ENCODE data around the gene POT1.

The POT1 gene

GRCh38 chr7:124836173-124836572 lies 93.5 kb downstream of the POT1 start:
- Histone ChIP-seq H3K27ac (ENCODE audit: low read depth, low read length) (no peak overlapping the region), H3K9ac (ENCODE audit: low read length) (no peak overlapping the region), H3K4me1 (ENCODE audit: control insufficient read depth, insufficient read depth, low read length) (no peaks in the 10 kb centered on the region), H3K4me3 (ENCODE audit: low read length) (no peak overlapping the region), H3K36me3 (ENCODE audit: control insufficient read depth, insufficient read depth, low read length) (no peaks in the 10 kb centered on the region), H3K27me3 (ENCODE audit: control insufficient read depth, insufficient read depth, low read length) (no peaks in the 10 kb centered on the region)

GRCh38 chr7:124818807-124819206 lies 110.8 kb downstream of the POT1 start:
- Histone ChIP-seq H3K36me3 (ENCODE audit: control insufficient read depth, insufficient read depth, low read length) (no peaks in the 10 kb centered on the region), H3K4me1 (ENCODE audit: control insufficient read depth, insufficient read depth, low read length) (no peaks in the 10 kb centered on the region), H3K27me3 (ENCODE audit: control insufficient read depth, insufficient read depth, low read length) (no peaks in the 10 kb centered on the region), H3K4me3 (ENCODE audit: low read length) (no peak overlapping the region), H3K9ac (ENCODE audit: low read length) (no peak overlapping the region), H3K27ac (ENCODE audit: low read depth, low read length) (no peak overlapping the region)

- no peaks in the 10 kb centered on the region for H3K36me3 ChIP-seq (ENCODE audit: control insufficient read depth, insufficient read depth, low read length)
- H3K27ac ChIP-seq (ENCODE audit: low read depth, low read length), result no peak overlapping the region
- no peak overlapping the region for H3K9ac ChIP-seq (ENCODE audit: low read length)
- no peaks in the 10 kb centered on the region for H3K27me3 ChIP-seq (ENCODE audit: control insufficient read depth, insufficient read depth, low read length)
- H3K4me3 ChIP-seq (ENCODE audit: low read length), result no peak overlapping the region
- H3K4me1 ChIP-seq (ENCODE audit: control insufficient read depth, insufficient read depth, low read length), result no peaks in the 10 kb centered on the region
Measured at GRCh38 chr7:124813994-124814798, 115.4 kb downstream of the POT1 start.

GRCh38 chr7:124812764-124813163 lies 116.9 kb downstream of the POT1 start:
- no peaks in the 10 kb centered on the region for H3K4me1 ChIP-seq (ENCODE audit: control insufficient read depth, insufficient read depth, low read length)
- H3K9ac ChIP-seq (ENCODE audit: low read length), result no peak overlapping the region
- no peak overlapping the region for H3K4me3 ChIP-seq (ENCODE audit: low read length)
- H3K27me3 ChIP-seq (ENCODE audit: control insufficient read depth, insufficient read depth, low read length), result no peaks in the 10 kb centered on the region
- H3K27ac ChIP-seq (ENCODE audit: low read depth, low read length), result no peak overlapping the region
- no peaks in the 10 kb centered on the region for H3K36me3 ChIP-seq (ENCODE audit: control insufficient read depth, insufficient read depth, low read length)

GRCh38 chr7:124811341-124811740 lies 118.3 kb downstream of the POT1 start:
- Histone ChIP-seq H3K9ac (ENCODE audit: low read length) (no peak overlapping the region), H3K27ac (ENCODE audit: low read depth, low read length) (no peak overlapping the region), H3K36me3 (ENCODE audit: control insufficient read depth, insufficient read depth, low read length) (no peaks in the 10 kb centered on the region), H3K4me3 (ENCODE audit: low read length) (no peak overlapping the region), H3K27me3 (ENCODE audit: control insufficient read depth, insufficient read depth, low read length) (no peaks in the 10 kb centered on the region), H3K4me1 (ENCODE audit: control insufficient read depth, insufficient read depth, low read length) (no peaks in the 10 kb centered on the region)

GRCh38 chr7:124810605-124811004 lies 119.0 kb downstream of the POT1 start:
- H3K4me3 ChIP-seq (ENCODE audit: low read length), result no peak overlapping the region
- no peak overlapping the region for H3K9ac ChIP-seq (ENCODE audit: low read length)

GRCh38 chr7:124808206-124808605 lies 121.4 kb downstream of the POT1 start:
- Histone ChIP-seq H3K4me3 (ENCODE audit: low read length) (no peak overlapping the region), H3K27me3 (ENCODE audit: control insufficient read depth, insufficient read depth, low read length) (no peaks in the 10 kb centered on the region)

More at GRCh38 chr7:124810605-124811004, 119.0 kb downstream of the POT1 start:
- Histone ChIP-seq H3K27ac (ENCODE audit: low read depth, low read length) (no peak overlapping the region), H3K4me1 (ENCODE audit: control insufficient read depth, insufficient read depth, low read length) (no peaks in the 10 kb centered on the region), H3K27me3 (ENCODE audit: control insufficient read depth, insufficient read depth, low read length) (no peaks in the 10 kb centered on the region), H3K36me3 (ENCODE audit: control insufficient read depth, insufficient read depth, low read length) (no peaks in the 10 kb centered on the region)

GRCh38 chr7:124801330-124801895 lies 128.2 kb downstream of the POT1 start:
- Histone ChIP-seq H3K36me3 (ENCODE audit: control insufficient read depth, insufficient read depth, low read length) (no peaks in the 10 kb centered on the region), H3K27me3 (ENCODE audit: control insufficient read depth, insufficient read depth, low read length) (no peaks in the 10 kb centered on the region), H3K9ac (ENCODE audit: low read length) (no peak overlapping the region)

More at GRCh38 chr7:124808206-124808605, 121.4 kb downstream of the POT1 start:
- no peaks in the 10 kb centered on the region for H3K36me3 ChIP-seq (ENCODE audit: control insufficient read depth, insufficient read depth, low read length)
- no peaks in the 10 kb centered on the region for H3K4me1 ChIP-seq (ENCODE audit: control insufficient read depth, insufficient read depth, low read length)
- H3K27ac ChIP-seq (ENCODE audit: low read depth, low read length), result no peak overlapping the region
- no peak overlapping the region for H3K9ac ChIP-seq (ENCODE audit: low read length)

GRCh38 chr7:124800386-124800785 lies 129.2 kb downstream of the POT1 start:
- Histone ChIP-seq H3K4me1 (ENCODE audit: control insufficient read depth, insufficient read depth, low read length) (no peaks in the 10 kb centered on the region), H3K4me3 (ENCODE audit: low read length) (no peak overlapping the region), H3K27me3 (ENCODE audit: control insufficient read depth, insufficient read depth, low read length) (no peaks in the 10 kb centered on the region), H3K9ac (ENCODE audit: low read length) (no peak overlapping the region), H3K27ac (ENCODE audit: low read depth, low read length) (no peak overlapping the region), H3K36me3 (ENCODE audit: control insufficient read depth, insufficient read depth, low read length) (no peaks in the 10 kb centered on the region)

More at GRCh38 chr7:124801330-124801895, 128.2 kb downstream of the POT1 start:
- H3K4me1 ChIP-seq (ENCODE audit: control insufficient read depth, insufficient read depth, low read length), result no peaks in the 10 kb centered on the region
- H3K4me3 ChIP-seq (ENCODE audit: low read length), result no peak overlapping the region
- no peak overlapping the region for H3K27ac ChIP-seq (ENCODE audit: low read depth, low read length)

DNA sequence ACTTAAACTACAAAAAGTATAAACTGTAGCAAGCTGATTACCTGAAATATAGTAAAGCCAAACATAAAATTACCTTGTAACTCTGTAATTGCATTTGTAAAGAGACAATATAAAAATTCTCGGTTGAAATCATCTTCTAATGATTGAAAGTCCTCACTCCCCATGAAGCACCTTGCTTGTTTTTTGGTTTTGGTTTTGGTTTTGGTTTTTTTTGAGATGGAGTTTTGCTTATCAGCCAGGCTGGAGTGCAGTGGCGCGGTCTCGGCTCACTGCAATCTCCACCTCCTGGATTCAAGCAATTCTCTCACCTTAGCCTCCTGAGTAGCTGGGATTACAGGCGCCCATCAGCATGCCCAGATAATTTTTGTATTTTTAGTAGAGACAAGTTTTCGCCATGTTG lies 130.2 kb downstream of the POT1 start:
- no peak overlapping the region for H3K9ac ChIP-seq (ENCODE audit: low read length)
- H3K27me3 ChIP-seq (ENCODE audit: control insufficient read depth, insufficient read depth, low read length), result no peaks in the 10 kb centered on the region
- H3K4me3 ChIP-seq (ENCODE audit: low read length), result no peak overlapping the region
- H3K27ac ChIP-seq (ENCODE audit: low read depth, low read length), result no peak overlapping the region
- H3K36me3 ChIP-seq (ENCODE audit: control insufficient read depth, insufficient read depth, low read length), result no peaks in the 10 kb centered on the region
- no peaks in the 10 kb centered on the region for H3K4me1 ChIP-seq (ENCODE audit: control insufficient read depth, insufficient read depth, low read length)

- H3K36me3 ChIP-seq (ENCODE audit: control insufficient read depth, insufficient read depth, low read length), result no peaks in the 10 kb centered on the region
- no peak overlapping the region for H3K27ac ChIP-seq (ENCODE audit: low read depth, low read length)
- no peaks in the 10 kb centered on the region for H3K27me3 ChIP-seq (ENCODE audit: control insufficient read depth, insufficient read depth, low read length)
- H3K4me1 ChIP-seq (ENCODE audit: control insufficient read depth, insufficient read depth, low read length), result no peaks in the 10 kb centered on the region
- no peak overlapping the region for H3K4me3 ChIP-seq (ENCODE audit: low read length)
- H3K9ac ChIP-seq (ENCODE audit: low read length), result no peak overlapping the region
Measured at GRCh38 chr7:124796771-124797170, 132.9 kb downstream of the POT1 start.

GRCh38 chr7:124792696-124793095 lies 136.9 kb downstream of the POT1 start:
- Histone ChIP-seq H3K36me3 (ENCODE audit: control insufficient read depth, insufficient read depth, low read length) (no peaks in the 10 kb centered on the region), H3K4me3 (ENCODE audit: low read length) (no peak overlapping the region), H3K27me3 (ENCODE audit: control insufficient read depth, insufficient read depth, low read length) (no peaks in the 10 kb centered on the region), H3K9ac (ENCODE audit: low read length) (no peak overlapping the region), H3K4me1 (ENCODE audit: control insufficient read depth, insufficient read depth, low read length) (no peaks in the 10 kb centered on the region), H3K27ac (ENCODE audit: low read depth, low read length) (no peak overlapping the region)

DNA sequence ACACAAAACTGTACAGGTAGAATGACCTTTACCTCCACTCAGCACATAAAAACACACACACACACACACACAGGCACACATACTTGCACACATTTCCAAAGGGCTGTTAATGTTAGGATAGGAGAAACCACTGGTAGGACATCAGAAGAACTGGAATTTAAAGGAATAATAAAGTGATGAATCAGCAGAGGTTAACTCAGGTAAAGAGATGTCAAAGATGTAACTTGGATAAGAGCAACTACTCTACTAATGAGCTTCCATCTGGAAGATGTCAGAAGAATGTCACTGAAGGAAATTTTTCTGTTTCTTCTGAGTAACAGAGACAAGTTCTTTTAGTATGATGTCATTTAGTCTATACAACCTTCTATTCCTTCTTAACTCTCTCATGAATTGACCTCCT lies 137.6 kb downstream of the POT1 start:
- Histone ChIP-seq H3K27me3 (ENCODE audit: control insufficient read depth, insufficient read depth, low read length) (no peaks in the 10 kb centered on the region), H3K36me3 (ENCODE audit: control insufficient read depth, insufficient read depth, low read length) (no peaks in the 10 kb centered on the region), H3K27ac (ENCODE audit: low read depth, low read length) (no peak overlapping the region), H3K9ac (ENCODE audit: low read length) (no peak overlapping the region), H3K4me1 (ENCODE audit: control insufficient read depth, insufficient read depth, low read length) (no peaks in the 10 kb centered on the region), H3K4me3 (ENCODE audit: low read length) (no peak overlapping the region)

Measured in rectal smooth muscle tissue (tissue), 1 donor.